ENCODE results near the gene TOMT. TPM values are rescaled to one million over a fixed set of nuclear protein-coding genes. Genes with fewer than 3 reads are reported as not detected.

TOMT gene
- total and polyA plus RNA-seq, 2 of the 13 experiments (the other 11 are each of a cell fraction or from before 2014, with no cell fraction given) = not detected

- no peak for TF ChIP-seq TEF (CRISPR knock-in tag; IDR thresholded peaks at IDR 0.05)
- no peak for TF ChIP-seq ZNF274 (CRISPR knock-in tag; IDR thresholded peaks at IDR 0.05)
- TF ChIP-seq TAF1 (CRISPR knock-in tag; IDR thresholded peaks at IDR 0.05) = no peak
- no peak for TF ChIP-seq MIER2 (CRISPR knock-in tag; IDR thresholded peaks at IDR 0.05)
- TF ChIP-seq ZFX (CRISPR knock-in tag; IDR thresholded peaks at IDR 0.05; ENCODE audit: low read depth) = 0 out of 2 replicates have a peak, but pooled peaks have one; percentile 16
- TF ChIP-seq U2AF1 (optimal IDR thresholded peaks at IDR 0.05; ENCODE audit: low read depth, low read length) = no peak
- TF ChIP-seq ZNF605 (CRISPR knock-in tag; IDR thresholded peaks at IDR 0.05) = no peak
- no peak for TF ChIP-seq NR1H2 (CRISPR knock-in tag; IDR thresholded peaks at IDR 0.05; ENCODE audit: borderline replicate concordance, low read depth)
- no peak for TF ChIP-seq ZNF263 (CRISPR knock-in tag; IDR thresholded peaks at IDR 0.05)
- TF ChIP-seq ZBTB43 (CRISPR knock-in tag; conservative IDR thresholded peaks at IDR 0.05) = no peak
- TF ChIP-seq ZNF749 (CRISPR knock-in tag; IDR thresholded peaks at IDR 0.05; ENCODE audit: borderline replicate concordance) = no peak
- TF ChIP-seq GPN1 (CRISPR knock-in tag; IDR thresholded peaks at IDR 0.05; ENCODE audit: borderline replicate concordance) = no peak
- TF ChIP-seq DMAP1 (CRISPR knock-in tag; IDR thresholded peaks at IDR 0.05) = no peak
- TF ChIP-seq SOX13 (IDR thresholded peaks at IDR 0.05) = no peak
- TF ChIP-seq SOX13 (CRISPR knock-in tag; conservative IDR thresholded peaks at IDR 0.05 in 1 of 2, IDR thresholded peaks at IDR 0.05 in 1 of 2) = no peak
- peak; percentile 50; the same call in 1 of the 2 replicates for TF ChIP-seq PITX1 (CRISPR knock-in tag; IDR thresholded peaks at IDR 0.05)
- TF ChIP-seq SSRP1 (CRISPR knock-in tag; IDR thresholded peaks at IDR 0.05) = 0 out of 2 replicates have a peak, but pooled peaks have one; percentile 66
- peak; percentile 19; the same call in 1 of the 2 replicates for TF ChIP-seq TBX2 (CRISPR knock-in tag; IDR thresholded peaks at IDR 0.05; ENCODE audit: borderline replicate concordance)
- TF ChIP-seq ZNF747 (CRISPR knock-in tag; IDR thresholded peaks at IDR 0.05; ENCODE audit: borderline replicate concordance) = no peak
- TF ChIP-seq AKNA (CRISPR knock-in tag; IDR thresholded peaks at IDR 0.05; ENCODE audit: borderline replicate concordance) = no peak
- no peak for TF ChIP-seq ZNF362 (CRISPR knock-in tag; IDR thresholded peaks at IDR 0.05; ENCODE audit: borderline replicate concordance)
- no peak for TF ChIP-seq MLLT10 (CRISPR knock-in tag; IDR thresholded peaks at IDR 0.05)
- no peak for TF ChIP-seq MED13 (CRISPR knock-in tag; IDR thresholded peaks at IDR 0.05)
- no peak for TF ChIP-seq ZNF598 (CRISPR knock-in tag; IDR thresholded peaks at IDR 0.05; ENCODE audit: borderline replicate concordance)
Measured at GRCh38 chr11:72091292-72091691, 14.4 kb upstream of the TOMT start (continued).

Measured in HepG2 (cell line).